Hematopoietic multipotent progenitor cell treated with erythropoietin and hydrocortisone succinate and interleukin-3 and kit ligand, for 8 days (in vitro differentiated cells): Measurements from ENCODE around the gene TNRC18.
"Not testable (repeated sequence)": the region's sequence is repeated elsewhere in the genome, so short reads cannot be mapped to it uniquely, and the experiment has no call there.

ENCODE experiments used
- DNase-seq: peaks from one replicate; pipeline ENCODE4 v3.0.0-alpha.2; 2015

TNRC18 gene

DNA sequence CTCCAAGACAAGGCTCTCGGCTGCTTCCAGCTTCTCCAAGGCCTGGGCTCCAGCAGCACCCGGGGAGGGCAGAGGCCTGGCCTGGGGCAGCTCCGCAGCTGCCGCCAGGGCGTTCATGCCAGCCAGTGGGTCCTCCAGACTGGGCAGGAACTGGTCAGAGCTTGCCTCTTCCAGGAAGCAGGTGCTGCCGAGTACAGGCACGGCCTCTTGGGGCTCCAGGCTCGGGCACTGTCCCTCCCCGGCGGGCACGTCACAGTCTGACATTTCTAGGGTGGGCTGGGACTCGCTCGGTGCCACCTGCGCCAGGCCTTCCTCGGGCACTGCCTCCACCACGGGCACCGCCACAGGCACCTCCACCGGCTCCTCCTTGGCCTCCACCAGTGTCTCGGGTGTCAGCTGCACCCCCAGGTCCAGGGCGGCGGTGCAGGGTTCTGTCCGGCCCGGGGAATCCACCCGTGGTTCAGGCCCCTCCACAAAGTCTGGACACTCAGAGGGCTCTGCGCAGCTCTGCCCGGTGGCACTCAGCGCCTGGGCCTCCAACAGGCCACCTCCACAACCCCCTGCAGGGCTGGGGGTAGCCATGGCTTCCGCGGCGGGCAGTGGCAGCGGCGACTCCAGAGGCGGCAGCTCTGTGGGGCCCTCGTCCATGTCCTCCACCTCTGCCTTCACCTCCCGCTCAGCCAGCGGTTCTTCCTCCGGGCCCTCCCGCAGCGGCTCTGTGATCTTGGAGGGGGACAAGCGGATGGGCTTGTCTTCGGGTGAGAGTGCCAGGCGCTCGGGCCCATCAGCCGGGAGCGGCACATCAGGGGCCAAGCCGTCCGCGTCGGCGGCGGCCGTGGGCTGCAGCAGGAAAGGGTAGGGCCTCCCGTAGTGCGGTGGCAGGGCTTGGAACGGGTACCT is 52.9 kb downstream of the TNRC18 start:
- DNase-seq: no peak

DNA sequence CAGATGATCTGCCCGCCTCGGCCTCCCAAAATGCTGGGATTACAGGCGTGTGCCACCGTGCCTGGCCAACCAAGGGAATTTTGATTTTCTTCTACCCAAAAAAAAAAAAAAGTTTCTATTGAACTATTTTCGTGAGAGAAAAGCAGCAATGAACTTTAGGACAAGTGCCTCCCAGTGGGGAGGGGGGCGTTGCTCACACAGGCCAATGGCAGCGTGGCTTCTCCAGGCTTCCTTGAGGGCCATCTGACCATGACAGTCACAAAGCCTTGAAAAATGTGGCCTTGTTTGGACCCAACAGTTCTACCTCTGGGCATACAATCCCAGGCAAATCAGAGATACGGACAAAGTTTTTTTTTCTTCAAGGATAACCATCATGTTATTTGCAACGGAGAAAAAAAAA is 56.0 kb downstream of the TNRC18 start:
- no peak for DNase-seq

DNA sequence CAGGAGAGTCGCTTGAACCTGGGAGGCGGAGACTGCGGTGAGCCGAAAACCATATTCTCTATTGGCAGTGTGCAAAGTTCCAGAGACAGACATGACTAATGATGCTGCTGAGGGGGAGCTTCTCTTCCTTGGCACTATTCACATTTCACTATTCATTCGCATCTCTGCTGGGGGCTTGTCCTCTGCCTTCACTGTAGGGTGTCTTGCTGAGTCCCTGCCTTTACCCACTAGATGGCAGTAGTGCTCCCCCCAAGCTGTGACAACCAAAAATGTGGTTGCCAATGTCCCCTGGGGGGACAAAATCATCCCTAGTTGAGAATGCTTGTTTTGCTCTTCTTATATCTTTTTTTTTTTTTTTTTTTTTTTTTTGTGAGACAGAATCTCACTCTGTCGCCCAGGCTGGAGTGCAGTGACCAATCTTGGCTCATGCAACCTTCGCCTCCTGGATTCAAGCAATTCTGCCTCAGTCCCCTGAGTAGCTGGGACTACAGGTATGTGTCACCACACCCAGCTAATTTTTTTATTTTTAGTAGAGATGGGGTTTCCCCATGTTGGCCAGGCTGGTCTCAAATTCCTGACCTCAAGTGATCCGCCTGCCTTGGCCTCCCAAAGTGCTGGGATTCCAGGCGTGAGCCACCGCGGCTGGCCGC is 57.5 kb downstream of the TNRC18 start:
- DNase-seq: peak; percentile 91

DNA sequence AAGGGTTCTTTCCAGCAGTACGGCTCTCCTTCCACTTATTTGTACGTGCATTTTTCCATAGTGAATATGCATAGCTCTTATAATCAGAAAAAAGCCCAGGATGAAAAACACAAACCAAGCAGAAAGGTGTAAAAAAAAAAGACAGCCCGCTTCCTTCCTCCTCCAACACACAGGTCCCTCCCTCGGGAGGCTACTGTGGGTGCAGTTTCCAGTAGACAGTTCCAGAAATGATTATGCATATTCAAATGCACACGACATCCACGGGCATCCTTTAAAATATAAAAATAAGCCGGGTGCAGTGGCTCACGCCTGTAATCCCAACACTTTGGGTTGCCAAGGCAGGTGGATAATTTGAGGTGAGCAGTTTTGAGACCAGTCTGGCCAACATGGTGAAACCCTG is 59.9 kb downstream of the TNRC18 start:
- DNase-seq: no peak

DNA sequence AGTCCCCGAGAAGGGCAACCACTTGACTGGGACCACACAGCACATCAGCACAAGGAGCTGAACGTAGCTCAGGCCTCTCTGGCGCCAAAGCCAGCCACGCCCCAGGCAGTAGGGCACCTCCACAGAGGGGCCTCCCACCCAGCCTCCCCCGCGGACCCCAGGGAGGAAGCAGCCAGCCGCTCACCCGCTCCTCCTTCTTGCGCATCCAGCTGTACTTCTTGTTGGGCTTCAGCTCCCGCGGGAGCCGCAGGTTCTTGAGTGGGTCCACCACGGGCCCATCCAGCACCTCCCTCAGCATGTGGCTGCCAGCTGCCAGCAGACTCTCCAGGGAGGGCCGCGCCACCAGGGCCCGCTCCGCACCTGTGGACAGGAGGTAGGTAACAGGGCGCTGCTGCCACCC is 61.2 kb downstream of the TNRC18 start:
- DNase-seq: no peak

DNA sequence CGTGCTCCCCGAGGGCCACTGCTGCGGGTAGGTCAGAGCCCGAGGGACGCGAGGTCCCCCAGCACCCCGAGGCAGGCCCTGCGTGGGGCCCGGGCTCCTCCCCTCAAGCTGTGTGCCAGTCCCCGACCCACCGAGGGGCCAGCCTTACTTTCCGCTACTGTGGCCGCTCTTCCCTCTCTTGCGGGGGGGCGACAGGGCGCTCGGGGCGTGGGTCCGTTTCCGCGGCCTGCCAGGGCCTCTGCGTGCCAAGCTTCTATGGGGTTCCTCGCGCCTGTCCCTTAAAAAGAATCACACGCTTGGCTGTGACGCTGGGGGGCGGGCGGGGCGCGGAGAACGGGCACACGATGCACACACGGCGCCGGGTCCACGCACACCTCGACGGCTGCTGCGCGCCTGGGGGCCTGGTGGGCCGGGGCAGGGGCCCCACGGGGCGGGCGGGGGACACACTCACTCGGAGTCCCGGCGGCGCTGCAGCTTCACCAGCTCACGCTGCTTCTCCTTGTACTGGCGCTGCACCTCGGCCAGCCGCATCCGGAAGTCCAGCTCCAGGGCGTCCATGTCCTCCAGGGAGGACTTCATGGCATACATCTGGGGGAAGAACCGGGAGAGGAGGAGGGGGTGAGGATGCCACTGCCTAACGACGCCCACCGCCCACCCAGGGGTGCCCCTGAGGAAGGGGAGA is 62.0 kb downstream of the TNRC18 start:
- no peak for DNase-seq

DNA sequence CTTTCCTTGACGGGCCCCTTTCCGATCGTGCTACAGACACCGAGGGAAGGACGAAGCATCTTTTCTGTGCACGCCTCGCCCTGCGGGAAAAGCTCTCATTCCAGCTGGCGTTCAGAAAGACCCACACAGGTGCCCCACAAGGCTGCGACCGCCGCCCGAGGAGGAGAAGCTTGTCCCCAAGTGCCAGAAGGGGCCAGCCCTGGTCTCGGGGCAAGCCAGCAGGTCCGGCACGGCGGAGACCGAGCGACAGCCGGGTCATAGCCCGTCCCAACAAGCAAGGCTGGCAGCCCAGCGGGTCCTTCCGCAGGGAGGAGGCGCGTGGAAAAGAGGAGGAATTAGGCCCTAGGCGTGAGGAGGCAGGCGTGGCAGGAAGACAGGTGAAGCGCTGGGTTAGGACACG is 62.7 kb downstream of the TNRC18 start:
- no peak for DNase-seq

DNA sequence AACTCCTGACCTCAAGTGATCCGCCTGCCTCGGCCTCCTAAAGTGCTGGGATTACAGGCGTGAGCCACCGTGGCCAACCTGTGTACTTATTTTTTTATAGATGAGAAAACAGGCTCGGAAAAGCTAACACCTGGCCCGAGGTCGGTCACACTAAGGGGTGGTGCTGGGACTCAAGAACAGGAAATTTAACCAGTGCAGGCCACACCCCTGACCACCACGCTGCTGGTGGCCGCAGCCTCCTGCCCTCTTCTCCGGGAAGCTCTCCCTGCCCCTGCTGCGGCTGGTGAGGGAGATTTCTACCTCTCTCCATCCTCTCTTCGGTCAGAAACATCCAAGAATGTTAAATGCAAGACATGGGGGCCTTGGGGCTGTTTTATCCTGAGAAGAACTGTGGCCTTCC is 63.2 kb downstream of the TNRC18 start:
- no peak for DNase-seq

DNA sequence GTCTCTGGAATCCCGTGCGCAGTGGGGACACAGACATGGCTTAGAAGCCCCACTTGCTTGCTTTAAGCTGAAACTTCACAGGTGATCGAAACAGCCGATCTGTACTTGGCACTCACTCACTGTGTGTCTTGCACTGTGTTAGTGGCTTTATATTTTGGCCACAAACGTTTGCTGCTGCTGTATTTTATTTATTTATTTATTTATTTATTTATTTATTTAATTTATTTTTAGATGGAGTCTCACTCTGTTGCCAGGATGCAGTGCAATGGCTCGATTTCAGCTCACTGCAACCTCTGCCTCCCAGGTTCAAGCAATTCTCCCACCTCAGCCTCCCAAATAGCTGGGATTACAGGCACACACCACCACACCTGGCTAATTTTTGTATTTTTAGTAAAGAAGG is 63.6 kb downstream of the TNRC18 start:
- not testable (repeated sequence) for DNase-seq

DNA sequence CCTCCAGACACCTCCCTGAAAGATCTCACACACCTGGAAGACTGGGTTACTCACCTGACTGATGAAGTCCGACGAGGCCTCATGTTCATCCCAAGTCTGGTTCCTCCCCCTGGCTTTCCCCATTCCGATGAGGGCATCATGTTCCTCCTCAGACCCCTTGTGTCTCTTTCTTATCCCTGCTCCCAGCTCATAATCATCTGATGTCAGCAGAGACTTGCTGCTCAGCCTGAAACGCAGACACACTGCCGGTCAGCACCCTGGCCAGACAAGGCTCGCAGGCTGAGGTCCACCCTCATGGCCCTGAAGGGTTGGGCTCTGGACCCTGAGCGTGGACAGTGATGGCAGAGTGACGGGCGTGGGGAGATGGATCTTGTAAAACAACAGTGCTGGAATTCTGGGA is 64.3 kb downstream of the TNRC18 start:
- no peak for DNase-seq

DNA sequence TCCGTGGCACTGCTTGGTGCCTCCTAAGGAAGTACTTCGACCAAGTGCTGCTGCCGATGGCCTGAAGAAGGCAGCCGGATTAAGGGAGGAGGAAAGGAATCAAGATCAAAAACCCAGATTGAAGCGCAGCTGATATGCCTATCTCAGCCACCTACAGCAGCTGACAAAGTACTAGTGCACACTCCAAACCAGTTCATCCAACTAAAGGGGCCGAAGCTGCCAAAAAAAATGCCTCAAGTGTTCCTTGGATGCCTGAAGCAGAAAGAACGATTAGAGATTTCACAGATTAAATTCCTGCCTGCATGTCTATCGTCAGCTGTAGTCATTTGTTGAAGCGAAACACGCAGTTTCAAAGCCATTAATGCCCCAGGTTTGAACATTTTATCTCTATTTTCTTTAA is 65.7 kb downstream of the TNRC18 start:
- no peak for DNase-seq

DNA sequence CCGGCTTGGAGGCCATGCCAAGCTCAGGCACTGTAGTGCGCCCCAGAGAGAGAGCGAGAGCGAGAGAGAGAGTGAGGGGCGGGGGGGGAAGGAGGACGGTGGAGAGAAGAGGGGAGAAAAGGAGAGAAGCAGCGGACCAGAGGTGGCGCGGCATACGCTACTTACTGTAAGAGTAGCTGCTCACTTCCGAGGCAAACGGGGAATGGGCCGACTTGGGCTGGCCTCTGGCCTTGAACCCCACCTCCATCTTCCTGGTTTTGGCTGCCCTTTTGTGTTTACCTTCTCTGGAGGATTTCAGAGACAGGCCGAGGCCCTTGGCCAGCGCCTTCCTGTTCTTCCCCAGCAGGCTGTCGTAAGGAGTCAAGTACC is 66.9 kb downstream of the TNRC18 start:
- DNase-seq: no peak

DNA sequence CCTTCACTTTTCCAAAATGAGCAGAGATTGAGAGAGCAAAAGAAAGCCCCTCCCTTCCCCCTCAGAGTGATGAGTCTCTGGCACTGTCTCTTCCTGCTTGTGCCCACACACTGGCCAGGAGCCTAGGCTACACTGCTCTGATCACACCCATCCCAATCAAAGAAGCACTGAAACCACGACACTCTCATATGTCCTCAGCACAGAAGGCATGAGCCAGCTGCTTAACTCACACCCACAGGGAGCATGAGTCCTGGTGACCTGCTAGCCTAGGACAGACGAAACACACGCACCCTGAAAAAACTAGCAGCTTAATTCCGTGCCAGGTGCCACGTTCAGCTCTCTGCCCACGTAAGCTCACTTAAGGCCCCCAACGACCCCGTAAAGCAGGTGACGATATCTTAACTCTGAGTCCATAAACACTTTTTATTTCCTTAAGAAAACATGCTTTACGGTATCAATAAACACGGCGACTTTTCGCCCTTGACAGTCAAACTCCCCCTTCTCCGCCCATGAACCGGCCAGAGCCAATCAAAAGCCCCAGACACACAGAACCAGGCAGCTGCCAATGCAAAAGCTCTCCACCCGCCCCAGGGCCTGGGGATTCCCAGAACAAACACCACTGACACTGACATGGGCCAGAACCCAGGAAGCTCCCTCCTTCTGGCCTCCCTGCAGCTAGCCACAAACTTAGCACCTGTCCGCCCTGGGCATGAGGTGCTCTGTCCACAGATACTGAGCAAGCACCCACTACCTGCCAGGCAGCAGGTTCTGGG is 69.0 kb downstream of the TNRC18 start:
- DNase-seq: peak; percentile 20

DNA sequence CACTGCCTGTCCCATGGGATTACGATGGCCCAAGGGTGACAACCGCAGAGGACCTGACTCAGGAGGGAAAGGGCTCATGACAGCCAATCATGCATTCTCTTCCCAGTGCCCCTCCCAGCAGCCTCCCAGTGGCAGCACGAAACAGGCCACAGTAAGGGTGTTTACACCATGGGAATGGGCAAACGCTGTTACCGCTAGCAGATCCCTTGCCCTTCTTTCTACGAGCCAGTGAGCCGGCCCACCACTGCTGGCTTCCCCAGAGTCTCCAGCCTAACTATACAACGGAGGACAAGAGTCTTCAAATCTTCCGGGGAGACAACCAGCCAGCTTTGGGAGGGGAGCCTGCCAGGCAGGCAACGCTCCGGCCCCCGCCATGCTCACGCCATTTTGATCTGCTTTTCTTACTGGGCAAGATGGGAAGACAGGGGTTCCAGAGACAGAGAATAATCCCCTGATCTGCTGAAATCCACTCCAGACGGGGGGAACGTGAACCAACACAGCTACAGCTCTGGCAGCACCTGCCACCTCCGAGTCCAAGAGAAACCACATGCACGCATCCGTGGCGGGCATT is 71.1 kb downstream of the TNRC18 start:
- no peak for DNase-seq

DNA sequence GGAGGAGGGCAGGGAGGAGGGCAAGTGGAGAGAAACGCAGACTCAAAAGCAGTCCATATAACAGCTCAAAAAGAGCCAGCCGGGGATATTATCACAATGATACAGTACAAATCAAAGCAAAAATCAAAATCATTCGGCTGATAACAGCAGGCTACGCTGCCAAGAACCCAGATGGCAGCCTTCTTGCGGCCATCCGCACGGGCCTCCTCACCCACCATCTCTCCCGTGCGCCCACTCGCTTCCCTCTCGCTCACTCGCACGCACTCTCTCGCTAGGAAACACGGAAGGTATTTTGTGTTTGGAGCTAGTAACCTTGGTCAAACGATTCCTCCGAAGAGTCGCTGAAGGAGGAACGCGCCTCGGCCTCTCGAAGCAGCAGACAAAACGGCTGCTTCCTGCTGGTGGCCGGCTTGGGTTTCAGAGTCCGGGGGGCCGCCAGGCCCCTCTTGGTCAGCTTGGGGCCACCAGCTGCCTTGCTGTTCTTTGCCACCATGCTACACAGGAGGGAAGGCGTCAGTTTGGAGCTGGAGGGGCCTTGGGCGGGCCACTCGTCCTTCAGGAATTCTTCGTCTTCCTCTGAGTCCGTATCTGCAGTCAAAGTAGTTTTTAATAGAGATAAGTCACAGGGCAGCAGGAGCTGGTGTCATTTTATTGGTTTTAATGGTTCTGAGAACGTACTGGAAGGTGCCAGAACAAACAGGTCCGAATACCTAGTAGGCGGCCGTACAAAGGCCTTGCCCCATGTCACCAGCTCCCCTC is 71.9 kb downstream of the TNRC18 start:
- no peak for DNase-seq

DNA sequence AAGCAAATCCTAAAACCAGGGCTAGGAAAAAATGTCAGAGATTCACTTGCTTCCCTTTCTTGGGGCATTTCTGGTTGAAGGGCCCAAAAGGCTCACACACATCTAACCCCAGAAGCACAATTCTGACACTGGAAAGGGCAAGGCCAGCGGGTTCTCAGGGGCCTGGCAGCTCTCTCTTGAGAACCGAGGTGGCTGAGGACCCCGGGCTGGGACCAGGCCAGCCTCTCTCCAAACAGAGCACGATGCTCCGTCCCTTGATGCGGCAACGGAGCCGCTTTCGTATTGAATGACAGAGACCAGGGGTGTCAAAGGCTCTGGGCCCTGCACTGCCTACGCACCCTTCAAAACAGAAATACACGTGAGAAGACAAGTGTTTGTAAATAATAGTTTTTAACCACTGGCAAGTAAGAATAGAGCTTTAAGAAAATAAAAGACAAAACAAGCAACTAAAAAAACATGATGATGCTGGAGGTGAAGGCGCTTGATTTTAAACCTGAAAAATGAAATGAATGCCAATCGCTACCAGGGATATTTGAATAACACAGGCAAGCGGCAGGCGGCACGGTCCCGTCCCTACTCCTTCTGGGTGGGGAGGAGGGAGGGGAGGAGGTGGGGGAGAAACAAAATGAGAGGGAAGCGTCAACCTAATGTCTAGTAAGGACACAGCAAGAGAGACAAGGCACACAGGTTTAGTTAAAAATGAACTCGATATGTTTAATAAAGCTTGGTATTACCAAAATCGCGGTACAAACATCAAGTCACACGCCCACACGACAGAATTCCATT is 72.8 kb downstream of the TNRC18 start:
- no peak for DNase-seq

DNA sequence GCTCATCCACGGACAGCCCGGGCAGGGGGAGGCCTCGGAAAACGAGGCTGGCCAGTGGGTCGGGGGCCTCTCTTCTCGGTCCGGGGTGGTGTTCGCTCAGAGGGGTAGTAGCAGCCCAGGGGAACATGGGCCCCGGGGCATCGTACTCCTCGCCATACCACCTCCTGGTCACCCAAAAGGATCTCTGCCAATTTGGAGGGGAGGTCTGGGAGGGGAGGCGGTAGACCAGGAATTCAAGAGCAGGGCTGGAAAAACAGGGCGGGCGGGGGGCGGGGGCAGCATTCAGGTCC is 73.5 kb downstream of the TNRC18 start:
- no peak for DNase-seq

DNA sequence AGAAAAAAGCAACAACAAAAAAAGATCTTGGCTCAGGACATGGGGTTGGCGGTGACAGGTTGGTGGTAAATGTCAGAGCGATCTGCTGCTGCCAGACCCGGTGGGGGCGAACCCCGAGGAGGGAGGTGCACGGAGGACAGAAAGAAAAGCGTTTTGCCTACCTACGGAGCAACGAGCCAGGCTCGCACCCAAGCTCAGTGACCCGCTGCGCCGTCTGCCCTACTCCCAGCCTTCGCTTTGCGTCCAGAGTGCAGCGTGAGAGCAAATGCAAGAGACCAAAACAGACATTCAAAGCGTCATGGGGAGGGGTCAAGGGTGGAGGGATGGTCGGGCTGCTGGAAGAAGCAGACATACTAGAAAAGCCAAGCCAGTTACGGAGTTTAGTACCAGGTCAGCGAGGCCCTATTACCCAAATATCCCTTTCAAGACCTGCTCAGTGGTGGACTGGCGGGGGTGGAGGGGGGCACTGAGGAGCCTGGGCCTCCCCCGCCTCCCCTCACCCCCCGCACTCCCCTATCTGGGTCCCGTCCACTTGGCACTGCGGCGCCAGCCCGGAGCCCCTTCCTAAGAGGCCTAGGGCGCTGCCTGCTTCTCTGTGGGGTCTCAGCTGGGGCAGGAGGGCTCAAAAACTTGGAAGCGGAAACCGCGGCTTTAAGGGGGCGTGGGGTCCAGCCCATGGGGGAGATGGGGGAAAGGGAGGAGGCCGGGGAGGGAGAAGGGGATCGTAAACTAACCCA is 74.0 kb downstream of the TNRC18 start:
- DNase-seq: no peak

DNA sequence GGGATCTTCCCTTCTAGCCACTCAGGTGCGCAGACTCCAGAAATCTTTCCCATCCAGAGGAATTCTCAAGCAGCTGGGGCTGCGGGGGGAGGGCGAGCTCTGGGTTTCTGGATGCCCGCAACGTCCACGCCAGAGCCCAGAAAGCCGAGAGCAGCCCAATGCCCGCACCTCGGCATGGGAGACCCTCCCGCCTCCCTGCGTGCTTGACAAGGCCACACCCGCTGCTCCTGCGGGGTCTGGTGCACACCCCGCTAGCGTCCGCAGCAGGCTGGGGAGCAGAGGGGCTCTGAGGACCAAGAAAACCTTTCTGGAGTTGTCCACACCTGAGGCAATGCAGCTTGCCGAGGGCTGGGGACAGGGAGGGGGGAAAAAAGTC is 74.6 kb downstream of the TNRC18 start:
- DNase-seq: no peak

DNA sequence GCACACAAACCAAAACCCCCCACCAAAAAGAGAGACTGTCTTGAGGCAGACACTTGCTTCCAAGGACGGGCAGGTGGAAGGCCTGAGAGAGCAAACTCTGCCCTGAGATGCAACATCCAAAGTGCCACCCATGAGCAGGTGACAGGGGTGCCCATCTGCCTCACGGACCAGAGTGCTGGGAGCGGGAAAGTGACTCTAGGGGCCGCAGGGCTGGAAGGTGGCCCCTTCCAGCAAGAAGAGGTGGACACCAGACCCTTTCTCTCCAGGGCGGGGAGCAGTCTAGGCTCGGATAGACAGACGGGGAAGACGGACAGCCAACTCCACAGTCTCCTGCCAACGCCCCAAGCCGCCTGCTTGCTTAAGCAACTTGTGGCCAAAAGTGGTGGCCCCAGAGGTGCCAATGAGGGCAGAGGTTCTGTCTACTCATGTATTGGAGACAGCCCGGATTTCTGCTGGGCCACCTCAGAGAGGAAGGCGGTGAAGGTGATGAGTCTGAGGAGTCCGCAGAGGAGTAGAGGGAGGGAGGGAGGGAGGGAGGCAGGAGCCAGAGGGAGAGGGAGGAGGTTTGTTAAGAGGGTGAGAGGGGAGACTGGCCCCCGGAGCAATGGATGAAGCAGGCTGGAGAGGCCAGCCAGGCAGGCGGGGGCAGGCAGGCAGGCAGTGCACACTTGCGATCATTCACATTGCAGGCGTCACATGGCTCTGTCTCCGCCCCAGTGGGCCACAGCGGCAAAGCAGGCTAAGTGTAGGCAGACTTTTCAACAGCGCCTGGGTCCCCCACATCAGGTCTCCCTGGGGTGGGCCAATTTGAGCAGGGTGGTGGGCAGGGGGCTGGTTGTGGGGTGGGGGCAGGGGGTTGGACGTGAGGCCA is 75.3 kb downstream of the TNRC18 start:
- DNase-seq: no peak
